NCI-H2081 treated with DMSO at 0.1 percent for 48 hours (cell line): ENCODE results near the gene CEP131.

Experiments used
- DNase-seq: peaks from one replicate; lab custom pipeline; 2025; lab: John Stamatoyannopoulos, UW

Gene CEP131

GRCh38 chr17:81222906-81223761, at the start of gene CEP131:
CEP131 (minus strand) TSS chr17:81222965; CDS start chr17:81220056, 2,909 bp downstream.
- peak; percentile 93 for DNase-seq

- DNase-seq, result no peak
Measured at GRCh38 chr17:81271226-81271625, 48.5 kb upstream of the CEP131 start.

- no peak for DNase-seq
Measured at GRCh38 chr17:81270279-81270678, 47.5 kb upstream of the CEP131 start.

GRCh38 chr17:81267390-81268067, 44.8 kb upstream of the CEP131 start:
- no peak for DNase-seq

GRCh38 chr17:81265576-81265975, 42.8 kb upstream of the CEP131 start:
- DNase-seq, result no peak

- DNase-seq, result no peak
Measured at GRCh38 chr17:81264640-81265039, 41.9 kb upstream of the CEP131 start.

GRCh38 chr17:81263371-81264181, 40.8 kb upstream of the CEP131 start:
- DNase-seq, result no peak

GRCh38 chr17:81261582-81262336, 39.0 kb upstream of the CEP131 start:
- no peak for DNase-seq

- DNase-seq, result no peak
Measured at GRCh38 chr17:81261096-81261495, 38.3 kb upstream of the CEP131 start.

GRCh38 chr17:81260641-81261040, 37.9 kb upstream of the CEP131 start:
- DNase-seq, result no peak

GRCh38 chr17:81260171-81260570, 37.4 kb upstream of the CEP131 start:
- no peak for DNase-seq

- no peak for DNase-seq
Measured at GRCh38 chr17:81259058-81259605, 36.4 kb upstream of the CEP131 start.

GRCh38 chr17:81258292-81258691, 35.5 kb upstream of the CEP131 start:
- no peak for DNase-seq

GRCh38 chr17:81257533-81257932, 34.8 kb upstream of the CEP131 start:
- no peak for DNase-seq

- no peak for DNase-seq
Measured at GRCh38 chr17:81256616-81257015, 33.9 kb upstream of the CEP131 start.

GRCh38 chr17:81254955-81255717, 32.4 kb upstream of the CEP131 start:
- DNase-seq, result peak; percentile 82

- no peak for DNase-seq
Measured at GRCh38 chr17:81253358-81254131, 30.8 kb upstream of the CEP131 start.

GRCh38 chr17:81252987-81253329, 30.2 kb upstream of the CEP131 start:
- no peak for DNase-seq

- no peak for DNase-seq
Measured at GRCh38 chr17:81252326-81252986, 29.7 kb upstream of the CEP131 start.
